ENCODE results near the gene AKR1C8. TPM values are rescaled to one million over a fixed set of nuclear protein-coding genes. Genes with fewer than 3 reads are reported as not detected.

AKR1C8 gene
- total RNA-seq, 2 experiments from 2014 or later: not detected

DNA sequence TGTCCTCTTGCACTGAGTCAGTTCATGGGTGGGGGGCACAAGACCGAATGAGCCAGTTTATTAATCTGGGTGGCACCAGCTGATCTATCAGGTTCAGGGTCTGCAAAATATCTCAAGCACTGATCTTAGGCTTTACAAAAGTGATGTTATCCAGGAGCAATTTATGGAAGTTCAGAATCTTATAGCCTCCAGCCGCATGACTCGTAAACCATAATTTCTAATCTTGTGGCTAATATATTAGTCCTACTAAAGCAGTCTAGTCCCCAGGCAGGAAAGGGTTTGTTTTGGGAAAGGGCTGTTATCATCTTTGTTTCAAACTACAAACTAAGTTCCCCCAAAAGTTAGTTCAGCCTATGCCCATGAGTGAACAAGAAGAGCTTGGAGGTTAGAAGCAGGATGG, 33.9 kb downstream of the AKR1C8 start:
- H3K4me1 Mint-ChIP-seq (ENCODE audit: low read depth): no peaks in the 10 kb centered on the region
- CTCF ChIA-PET: no interaction called here

DNA sequence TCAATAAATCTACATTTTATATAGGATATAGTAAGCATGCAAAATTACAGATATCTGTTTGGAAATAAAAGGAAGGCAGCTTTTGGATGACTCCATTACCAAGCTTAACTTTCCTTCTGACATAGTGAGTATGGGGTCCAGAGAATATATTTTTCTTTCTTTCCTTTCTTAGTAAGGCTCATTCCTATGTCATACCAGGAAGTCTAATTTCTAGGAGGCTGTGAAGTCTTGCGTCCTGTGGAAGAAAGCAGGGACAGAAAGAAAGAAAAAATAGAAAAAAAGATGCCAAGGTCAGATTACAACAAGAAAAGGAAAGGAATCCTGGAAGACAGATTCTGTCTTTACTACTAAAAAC, 36.3 kb downstream of the AKR1C8 start:
- H3K36me3 Mint-ChIP-seq (ENCODE audit: low read depth): no peaks in the 10 kb centered on the region
- ChIA-PET POLR2A (no interaction called here), CTCF (no interaction called here)
- TF ChIP-seq CTCF (IDR thresholded peaks at IDR 0.05): no peak
- H3K27me3 Mint-ChIP-seq: peaks cover 1% of the 10 kb centered on the region
- H3K9me3 Mint-ChIP-seq: peaks cover 9% of the 10 kb centered on the region
- no peak overlapping the region for H3K4me3 Mint-ChIP-seq
- intact Hi-C loops (cut with micrococcal nuclease): no loop called here
- DNase-seq: no peak
- H3K27ac Mint-ChIP-seq: no peak overlapping the region
- ATAC-seq: no peak
- no peaks in the 10 kb centered on the region for H3K4me1 Mint-ChIP-seq (ENCODE audit: low read depth)

More for the DNA sequence above, 33.9 kb downstream of the AKR1C8 start:
- H3K4me3 Mint-ChIP-seq: no peak overlapping the region
- intact Hi-C loops (cut with micrococcal nuclease): no loop called here
- POLR2A ChIA-PET: no interaction called here
- ATAC-seq (no peak), DNase-seq (no peak)
- H3K27me3 Mint-ChIP-seq: peaks cover 1% of the 10 kb centered on the region
- peaks cover 9% of the 10 kb centered on the region for H3K9me3 Mint-ChIP-seq
- no peaks in the 10 kb centered on the region for H3K36me3 Mint-ChIP-seq (ENCODE audit: low read depth)
- no peak for TF ChIP-seq CTCF (IDR thresholded peaks at IDR 0.05)
- H3K27ac Mint-ChIP-seq: no peak overlapping the region

- CTCF ChIA-PET: no interaction called here
- no peak for ATAC-seq
- POLR2A ChIA-PET: no interaction called here
- Mint-ChIP-seq H3K9me3 (peaks cover 9% of the 10 kb centered on the region), H3K4me3 (no peak overlapping the region), H3K4me1 (ENCODE audit: low read depth) (no peaks in the 10 kb centered on the region), H3K27me3 (peaks cover 1% of the 10 kb centered on the region), H3K36me3 (ENCODE audit: low read depth) (no peaks in the 10 kb centered on the region), H3K27ac (no peak overlapping the region)
- TF ChIP-seq CTCF (IDR thresholded peaks at IDR 0.05): no peak
- intact Hi-C loops (cut with micrococcal nuclease): no loop called here
- no peak for DNase-seq
Observed at GRCh38 chr10:5147981-5148677, 36.8 kb downstream of the AKR1C8 start.

DNA sequence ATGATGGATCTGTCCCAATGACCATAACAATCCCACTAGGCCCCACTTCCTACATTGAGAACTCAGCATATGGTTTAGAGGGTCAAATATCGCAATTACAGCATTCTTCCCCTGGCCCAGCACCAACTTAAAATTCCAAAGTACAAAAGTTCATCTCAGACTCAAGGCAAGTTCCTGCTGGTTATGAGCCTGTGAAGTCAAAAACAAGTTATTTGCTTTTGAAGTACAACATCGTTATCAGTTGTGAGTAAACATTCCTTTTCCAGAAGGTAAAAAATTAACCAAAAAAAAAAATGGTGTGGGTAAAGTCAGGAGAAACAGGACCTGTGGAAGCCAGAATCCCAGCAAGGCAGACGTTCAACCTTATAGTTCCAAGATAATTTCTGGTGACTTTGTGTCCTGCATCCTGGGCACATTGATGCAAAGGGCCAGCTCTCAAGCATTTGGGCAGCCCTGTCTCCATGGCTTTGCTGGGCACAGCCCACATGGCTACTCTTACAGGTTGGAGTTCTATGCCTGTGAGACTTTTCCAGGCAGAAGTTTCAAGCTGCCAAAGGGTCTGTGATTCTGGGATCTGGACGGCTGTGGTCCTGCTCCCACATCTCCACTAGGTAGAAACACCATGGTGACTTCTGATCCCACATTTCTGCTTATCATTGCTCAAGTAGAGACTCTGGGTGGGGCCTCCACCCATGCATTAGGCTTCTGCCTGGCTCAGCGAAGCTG, 37.5 kb downstream of the AKR1C8 start:
- H3K36me3 Mint-ChIP-seq (ENCODE audit: low read depth): no peaks in the 10 kb centered on the region

More for the DNA sequence above, 37.5 kb downstream of the AKR1C8 start:
- POLR2A ChIA-PET: no interaction called here
- intact Hi-C loops (cut with micrococcal nuclease): no loop called here
- Mint-ChIP-seq H3K27ac (no peak overlapping the region), H3K27me3 (peaks cover 1% of the 10 kb centered on the region), H3K4me1 (ENCODE audit: low read depth) (no peaks in the 10 kb centered on the region), H3K9me3 (peaks cover 9% of the 10 kb centered on the region), H3K4me3 (no peak overlapping the region)
- DNase-seq (no peak), ATAC-seq (no peak)
- CTCF ChIA-PET: no interaction called here
- TF ChIP-seq CTCF (IDR thresholded peaks at IDR 0.05): no peak
